Measurements from ENCODE around the gene RNF130.

The RNF130 gene

GRCh38 chr5:179906294-179906794, 165.2 kb downstream of the RNF130 start:
- FAIRE-seq (no peak), DNase-seq (ENCODE audit: extremely low spot score, insufficient read length, low read depth) (no peak)

- DNase-seq (ENCODE audit: extremely low spot score, insufficient read length, low read depth) (no peak), FAIRE-seq (no peak)
Observed at GRCh38 chr5:179905161-179905560, 166.4 kb downstream of the RNF130 start.

Data from GM18507 (cell line).